Stimulated activated CD4-positive, alpha-beta T cell treated with anti-CD3 and anti-CD28 coated beads, TNF-alpha, amount 100 ng/mL, for 24 hours (primary cell): ENCODE results near the gene DGKB.
"Not testable (repeated sequence)": the region's sequence is repeated elsewhere in the genome, so short reads cannot be mapped to it uniquely, and the experiment has no call there.

Experiments
- DNase-seq, 3 experiments: peaks; one replicate each; pipeline ENCODE4 v3.0.0-alpha.2; 2020; ENCODE audit warnings: low read depth in 3 of 3

Gene DGKB

DNA sequence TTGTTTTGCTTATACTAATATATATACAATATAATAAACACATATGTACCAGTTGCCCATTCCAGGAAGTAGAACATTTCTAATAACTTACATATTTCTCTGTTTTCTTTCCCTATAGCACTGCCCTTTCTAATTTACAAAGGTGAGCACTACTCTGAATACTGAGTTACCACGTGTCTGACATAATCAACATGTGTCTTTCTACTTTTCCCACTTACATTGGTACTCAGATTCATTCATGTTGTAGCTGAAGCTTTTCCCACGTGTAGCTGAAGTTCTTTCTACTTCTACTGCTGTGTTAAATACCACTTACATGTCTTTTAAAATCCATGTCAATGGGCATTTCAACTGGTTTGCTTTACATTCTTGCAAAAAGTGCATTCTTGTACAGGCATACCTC is 317.3 kb downstream of the DGKB start:
- DNase-seq: no peak

DNA sequence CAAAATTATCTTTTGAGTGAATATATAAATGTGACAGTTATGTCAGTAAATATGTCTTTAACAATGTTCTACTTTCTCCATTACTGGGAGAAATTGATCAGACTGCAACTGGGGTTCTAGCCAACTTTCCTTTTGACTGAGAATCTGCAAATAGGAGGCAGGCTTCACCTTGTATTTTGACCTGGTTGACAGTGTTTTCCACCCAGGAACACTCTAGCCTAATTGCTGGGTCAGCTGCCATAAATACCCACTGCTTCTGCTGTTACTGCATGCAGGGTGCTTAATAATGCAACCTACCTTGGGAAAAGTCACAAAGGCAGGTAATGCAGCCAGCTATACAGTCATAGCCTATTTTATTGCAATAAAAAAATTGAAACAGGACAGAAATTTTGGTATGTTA is 319.0 kb downstream of the DGKB start:
- DNase-seq: no peak

DNA sequence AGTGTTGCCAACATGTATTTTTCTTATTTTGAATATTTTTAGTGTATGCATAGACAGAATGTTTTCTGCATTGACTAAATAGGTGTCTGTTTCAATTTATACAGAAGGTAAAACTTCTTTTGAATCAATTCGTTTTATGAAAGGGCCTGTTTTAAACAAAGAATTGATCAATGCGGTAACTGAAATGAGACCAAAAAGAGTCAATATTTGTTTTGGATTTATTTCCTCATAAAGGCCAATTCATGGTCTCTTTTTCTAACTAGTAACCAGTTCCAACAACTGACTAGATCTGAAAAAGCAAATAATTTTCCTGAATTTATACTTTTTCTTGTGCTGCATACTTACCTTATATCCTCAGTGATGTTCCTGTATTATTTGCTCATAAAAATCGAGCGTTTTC is 320.5 kb downstream of the DGKB start:
- DNase-seq: no peak

DNA sequence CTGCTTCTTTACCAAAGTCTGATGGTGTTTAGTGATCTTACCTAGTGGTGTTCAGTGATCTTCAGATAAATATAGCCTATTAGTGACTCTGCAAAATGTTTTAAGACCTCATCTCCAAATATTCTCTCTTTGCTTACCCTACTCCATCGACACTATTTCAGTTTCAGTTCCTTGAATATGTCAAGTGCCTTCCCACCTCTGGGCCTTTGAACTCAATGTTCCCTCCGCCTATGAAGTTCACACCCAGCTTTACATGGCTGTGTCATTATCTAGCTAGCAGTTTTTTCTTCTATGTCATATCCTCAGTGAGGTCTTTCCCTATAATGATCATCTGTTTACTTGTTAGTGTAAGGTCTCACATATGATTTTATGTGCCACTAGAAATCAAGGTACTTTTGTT is 322.6 kb downstream of the DGKB start:
- DNase-seq: no peak

DNA sequence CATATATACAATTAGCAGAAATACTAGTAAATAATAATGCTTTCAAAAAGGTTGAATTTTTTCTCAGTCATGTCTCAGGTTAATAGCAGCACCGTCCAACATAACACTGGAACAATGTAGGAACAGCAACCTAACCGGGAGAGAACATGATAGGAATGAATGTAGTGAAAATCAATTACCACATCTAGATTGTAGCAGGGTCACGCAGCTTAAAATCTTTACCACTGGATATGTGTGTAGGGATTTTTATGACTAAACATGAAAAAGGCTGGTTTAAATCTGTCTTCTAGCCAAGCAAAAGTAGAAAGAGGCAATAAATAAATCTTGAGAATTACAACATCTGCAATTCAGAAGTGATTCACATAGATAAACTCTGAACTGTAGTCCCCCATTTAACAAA is 326.0 kb downstream of the DGKB start:
- DNase-seq: no peak

DNA sequence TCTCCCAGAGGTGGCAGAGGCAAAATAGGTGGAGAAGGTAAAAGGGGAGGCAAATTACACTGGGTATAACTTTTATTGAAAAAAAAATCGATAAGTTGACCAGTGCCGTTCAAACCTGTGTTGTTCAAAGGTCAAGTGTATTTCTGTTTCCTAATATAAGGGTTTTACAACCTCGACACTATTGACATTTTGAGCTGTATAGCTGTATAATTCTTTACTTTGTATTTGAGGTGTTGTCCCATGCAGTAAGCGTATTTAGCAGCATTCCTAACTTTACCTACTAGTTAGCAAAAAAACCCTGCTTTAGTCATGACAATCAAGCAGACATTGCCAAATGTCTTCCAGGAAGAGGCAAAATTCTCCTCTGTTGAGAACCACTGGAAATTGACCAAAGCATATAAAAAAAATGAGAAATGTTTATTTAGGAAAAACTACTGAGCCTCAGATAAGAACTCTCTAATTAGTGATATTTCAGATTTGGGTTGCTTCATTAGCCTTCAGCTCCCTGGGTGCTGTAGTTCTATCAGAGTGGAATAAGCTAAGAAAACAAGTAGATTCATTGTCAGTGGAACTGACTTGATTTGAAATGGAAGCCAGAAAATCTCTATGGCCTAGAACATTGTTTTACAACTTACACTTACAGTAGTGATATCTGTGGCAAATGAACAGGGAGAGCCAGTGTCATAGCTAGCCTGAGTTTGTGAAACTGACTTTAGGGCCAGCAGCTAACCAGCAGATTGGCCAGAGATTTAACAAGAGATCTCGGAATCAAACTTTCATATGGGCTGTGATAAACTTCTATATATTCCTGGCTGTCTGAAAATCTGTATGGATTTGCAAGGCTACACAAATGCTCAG is 331.6 kb downstream of the DGKB start:
- DNase-seq: no peak

DNA sequence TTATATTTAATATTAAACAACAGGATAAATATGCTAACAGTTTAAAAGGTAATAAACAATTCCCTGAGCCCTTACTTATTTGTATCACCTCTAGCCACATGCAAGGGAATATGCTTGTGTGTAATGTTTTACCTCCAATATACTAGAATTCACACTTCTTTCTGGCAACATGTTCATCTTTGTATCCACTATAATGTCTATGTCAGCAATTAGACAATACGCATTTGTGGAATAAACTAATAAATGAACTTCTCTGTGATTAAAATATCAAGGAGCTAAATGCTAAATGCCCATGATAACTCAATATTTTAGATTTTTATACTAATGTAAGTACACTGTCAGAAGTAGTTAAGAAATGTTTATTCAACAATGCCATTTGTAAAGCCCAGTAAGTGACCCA is 350.5 kb downstream of the DGKB start:
- no peak for DNase-seq

DNA sequence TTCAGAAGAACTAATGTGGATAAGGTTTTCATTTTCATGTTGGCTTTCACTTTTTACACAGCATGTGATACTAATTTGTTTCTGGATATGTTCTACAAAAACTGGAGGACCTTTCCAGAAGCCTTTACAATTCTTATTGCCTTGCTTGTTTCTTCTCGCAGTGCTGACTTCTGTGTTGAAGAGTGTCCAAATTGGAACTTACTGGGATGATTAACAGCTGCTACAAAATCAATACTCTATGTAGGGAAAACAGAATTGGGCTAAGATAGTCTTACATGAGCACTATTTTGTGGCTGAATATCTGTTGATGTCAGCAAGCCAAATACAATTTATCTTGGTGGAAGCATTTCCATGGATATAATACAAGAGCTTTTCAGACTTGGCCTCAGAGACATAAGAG is 351.2 kb downstream of the DGKB start:
- DNase-seq: no peak

DNA sequence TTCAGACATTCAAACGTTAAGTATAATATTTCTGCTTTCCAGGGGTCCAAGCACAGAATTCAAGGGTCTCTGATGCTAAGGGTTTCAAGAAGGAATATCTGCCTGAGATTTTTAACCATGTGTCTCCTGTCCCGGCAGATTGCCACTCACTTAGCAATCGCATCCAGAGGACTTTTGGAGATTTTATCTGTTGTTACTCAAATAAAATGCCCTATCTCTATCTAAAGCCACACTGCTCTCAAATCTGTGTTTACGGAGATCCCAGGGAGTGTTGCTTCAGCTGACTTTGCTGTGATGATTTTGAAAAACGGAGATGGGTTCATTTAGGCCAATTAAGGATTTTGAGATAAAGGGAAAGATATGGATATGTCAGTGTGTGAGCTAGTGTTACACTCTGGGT is 359.9 kb downstream of the DGKB start:
- DNase-seq: no peak

DNA sequence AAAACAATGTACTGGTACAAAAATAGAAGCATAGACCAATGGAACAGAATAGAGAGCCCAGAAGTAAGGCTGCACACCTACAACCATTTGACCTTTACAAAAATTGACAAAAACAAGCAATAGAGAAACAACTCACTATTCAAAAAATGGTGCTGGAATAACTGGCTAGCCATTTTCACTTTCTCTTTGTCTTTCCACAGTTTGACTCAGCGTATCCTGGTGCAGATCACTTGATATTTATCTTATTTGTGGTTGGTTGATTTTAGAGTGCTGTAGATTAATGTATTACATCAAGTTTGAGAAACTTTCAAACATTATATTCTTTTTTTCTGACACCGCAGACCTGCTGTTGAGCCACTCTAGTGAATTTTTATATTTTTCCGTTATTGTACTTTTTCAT is 381.4 kb downstream of the DGKB start:
- no peak for DNase-seq

DNA sequence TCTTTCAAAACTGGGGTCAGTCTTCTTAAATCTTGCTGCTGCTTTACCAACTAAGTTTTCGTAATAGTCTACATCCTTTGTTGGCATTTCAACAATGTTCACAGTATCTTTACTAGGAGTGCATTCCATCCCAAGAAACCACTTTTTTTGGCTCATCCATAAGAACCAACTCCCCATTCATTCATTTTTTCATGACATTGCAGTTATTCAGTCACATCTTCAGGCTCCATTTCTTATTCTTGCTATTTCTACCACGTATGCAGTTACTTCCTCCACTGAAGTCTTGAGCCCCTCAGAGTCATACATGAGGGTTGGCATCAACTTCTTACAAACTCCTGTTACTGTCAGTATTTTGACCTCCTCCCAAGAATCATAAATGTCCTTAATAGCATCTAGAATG is 392.3 kb downstream of the DGKB start:
- no peak for DNase-seq

DNA sequence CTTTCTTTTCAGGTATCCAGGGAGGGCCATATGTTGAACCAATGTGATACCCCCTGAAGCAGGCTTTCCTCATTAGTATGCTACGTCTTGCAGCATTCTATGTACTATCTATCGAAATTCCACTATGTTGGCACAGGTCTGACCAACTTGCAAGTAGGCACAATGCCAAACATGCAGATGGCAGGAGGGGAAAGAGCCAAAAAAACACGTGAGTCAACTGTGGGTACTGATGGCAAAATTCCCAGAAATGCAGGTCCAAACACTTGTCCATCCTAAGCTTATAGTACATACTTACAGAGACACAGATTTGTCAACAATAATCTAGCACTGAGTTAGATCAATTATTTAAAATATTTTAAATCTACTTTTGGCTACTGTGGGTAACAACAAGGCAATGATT is 394.9 kb downstream of the DGKB start:
- DNase-seq: no peak

DNA sequence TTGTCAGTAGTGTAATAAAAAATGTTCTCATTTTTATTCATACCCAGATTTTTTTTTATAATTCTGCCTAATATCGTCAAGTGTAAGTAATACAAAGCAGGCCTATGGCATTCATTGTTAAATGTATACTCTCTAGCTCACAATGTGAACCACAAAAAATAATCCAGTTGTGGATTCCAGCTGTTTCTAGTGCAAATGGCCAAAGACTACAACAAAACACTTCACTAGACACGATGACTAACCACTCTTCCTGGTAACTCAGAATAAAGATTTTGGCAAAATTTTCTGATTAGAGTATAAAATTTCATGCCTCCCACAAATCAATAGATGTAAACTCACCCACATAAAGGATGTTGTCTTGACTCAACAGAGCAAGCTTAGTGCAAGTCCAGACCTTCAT is 396.6 kb downstream of the DGKB start:
- no peak for DNase-seq

DNA sequence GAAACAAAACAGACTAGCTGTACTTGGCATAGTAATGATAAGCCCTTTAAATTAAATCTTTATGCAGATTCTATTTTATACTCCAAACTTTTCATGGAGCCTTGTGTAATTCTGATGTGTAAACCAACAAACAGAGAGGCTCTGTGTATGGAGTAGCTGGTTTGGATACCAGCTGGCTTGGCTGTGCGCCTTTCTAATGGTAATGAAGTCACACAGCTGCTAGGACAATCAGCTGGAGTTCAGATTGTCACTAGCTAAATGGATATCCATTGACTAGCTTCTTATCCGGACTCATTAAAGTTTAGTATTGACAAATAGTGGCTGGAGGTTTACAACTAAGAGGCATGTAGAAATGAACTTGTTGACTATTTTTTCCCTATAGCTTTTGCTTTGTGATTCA is 398.4 kb downstream of the DGKB start:
- no peak for DNase-seq

DNA sequence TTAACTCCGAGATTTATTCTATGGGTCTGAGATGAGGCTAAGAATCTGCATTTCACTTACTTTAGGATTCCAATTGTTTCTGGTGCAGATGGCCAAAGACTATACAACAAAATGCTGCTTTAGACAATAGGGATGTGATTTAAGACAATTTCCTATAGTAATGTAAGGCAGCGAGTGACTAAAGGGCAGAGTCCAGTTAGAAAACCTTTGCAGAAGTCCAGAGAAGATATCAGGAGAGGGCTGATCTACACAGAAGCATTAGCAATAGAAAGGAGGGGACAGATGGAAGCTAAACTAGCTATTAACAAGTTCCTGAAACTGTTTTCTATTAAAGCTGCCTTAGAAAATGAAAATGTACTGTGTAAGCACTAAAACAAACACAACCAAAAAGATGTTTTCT is 398.9 kb downstream of the DGKB start:
- DNase-seq: no peak

DNA sequence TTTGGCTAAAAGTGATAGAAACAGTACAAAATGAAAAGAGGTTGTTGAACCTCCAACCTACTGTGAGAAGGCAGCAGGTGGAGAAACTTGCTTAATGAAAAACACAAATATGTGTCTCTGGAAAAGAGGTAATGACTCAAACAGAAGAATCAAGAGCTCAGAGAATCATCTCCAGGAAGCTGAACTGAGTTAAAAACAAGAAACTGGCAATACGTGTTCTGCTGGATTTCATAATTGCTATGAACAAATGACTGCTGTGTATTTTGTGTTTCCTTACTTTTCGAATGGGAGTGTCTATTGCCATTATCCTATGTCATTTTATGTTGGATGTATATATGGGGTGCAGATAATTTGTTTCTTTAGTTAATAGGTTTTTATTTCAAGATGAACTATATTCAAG is 401.1 kb downstream of the DGKB start:
- no peak for DNase-seq

DNA sequence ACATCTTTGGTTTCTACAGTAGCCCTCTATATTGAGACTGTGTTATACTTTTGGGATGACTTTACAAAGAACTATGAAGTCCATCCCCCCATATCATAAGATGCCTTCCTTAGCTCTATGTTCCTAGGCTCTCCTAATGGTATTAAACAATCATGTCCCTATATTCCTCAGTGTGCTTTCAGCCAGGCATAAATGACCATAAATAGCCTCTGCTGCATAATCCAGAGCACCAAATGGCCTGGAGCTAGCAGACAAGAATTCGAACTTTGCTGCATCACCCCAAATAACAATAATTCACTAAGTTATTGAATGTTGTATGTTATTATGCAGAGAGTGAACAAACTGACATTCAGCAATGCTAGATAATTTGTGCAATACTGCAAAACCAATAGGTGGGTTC is 405.2 kb downstream of the DGKB start:
- DNase-seq: no peak

DNA sequence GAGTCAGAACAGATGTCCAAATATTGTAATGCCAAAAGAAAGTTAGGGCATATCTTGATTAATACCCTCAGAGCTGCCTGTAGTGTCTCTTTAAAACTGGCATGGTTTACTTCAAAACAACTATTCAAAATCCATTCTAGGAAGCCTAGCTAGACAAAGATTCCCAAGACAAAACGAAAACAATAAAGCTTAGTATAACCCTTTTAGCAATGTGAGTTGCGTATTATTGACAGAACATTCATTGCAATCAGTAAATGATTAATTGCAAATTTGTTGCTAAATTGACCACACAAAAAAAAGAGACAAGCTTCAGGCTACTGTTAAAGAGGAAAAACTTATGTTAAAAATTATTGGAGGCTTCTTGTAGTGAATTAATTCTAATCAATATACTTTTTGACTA is 406.9 kb downstream of the DGKB start:
- DNase-seq: no peak

DNA sequence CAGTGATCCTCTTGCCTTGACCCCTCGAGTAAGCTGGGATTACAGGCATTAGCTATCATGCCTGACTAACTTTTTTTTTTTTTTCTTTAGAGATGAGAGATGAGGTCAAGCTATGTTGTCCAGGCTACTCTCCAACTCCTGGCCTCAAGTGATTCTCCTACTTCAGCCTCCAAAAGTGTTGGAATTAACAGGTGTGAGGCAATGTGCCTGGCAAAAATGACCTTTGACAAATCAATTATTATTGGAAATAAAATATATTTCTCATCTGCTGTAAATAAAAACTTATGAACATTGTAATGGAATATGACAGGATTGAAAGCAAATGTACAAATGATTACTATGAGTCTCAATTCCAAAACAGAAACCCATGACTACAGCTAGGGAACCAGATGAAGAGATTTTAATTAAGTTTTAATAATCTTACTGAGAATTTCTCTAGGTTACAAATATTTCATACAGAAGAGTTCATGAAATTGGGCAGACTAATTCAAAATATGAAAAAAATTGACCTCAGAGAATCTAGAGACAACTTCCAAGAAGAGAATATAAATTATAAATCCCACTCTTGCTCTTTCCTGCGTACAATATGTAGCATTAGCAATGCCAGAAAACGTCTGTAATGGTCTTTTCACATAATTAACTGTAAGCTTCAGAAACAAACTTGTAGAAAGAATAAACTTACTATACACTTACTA is 414.7 kb downstream of the DGKB start:
- no peak for DNase-seq

DNA sequence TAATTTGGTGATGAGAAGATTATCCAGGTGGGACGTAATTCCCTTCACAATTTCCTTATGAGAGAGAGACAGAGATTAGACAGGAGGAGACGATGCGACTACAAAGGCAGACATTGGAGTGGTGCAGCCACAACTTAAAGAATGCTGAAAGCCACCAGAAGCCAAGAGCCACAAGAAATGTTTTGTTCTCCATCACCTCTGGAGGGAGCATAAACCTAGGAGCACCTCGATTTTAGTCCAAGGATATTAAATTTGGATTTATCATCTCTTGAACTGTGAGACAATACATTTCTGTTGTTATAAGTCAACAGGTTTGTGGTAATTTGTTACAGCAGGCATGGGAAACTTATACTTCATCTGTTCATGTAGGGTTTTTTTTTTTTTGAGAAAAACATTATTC is 418.9 kb downstream of the DGKB start:
- no peak for DNase-seq

DNA sequence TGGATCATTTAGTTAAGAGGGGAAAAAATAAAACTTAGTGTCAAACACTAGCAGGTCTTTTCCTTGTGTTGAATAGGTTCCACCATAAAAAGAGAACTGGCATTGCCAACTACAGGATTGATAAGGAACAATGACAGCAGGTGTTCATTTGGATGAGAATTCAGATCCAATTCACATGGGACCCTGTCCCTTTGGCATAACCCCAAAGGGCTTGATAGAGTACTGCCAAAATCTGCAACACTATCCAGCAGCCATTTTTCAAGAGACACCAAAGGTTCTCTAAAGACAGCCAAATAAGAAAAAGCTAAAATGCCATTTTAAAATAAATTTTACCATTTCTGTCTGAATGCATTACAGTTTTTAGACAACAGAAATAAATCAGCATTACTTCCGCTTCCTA is 422.3 kb downstream of the DGKB start:
- DNase-seq: no peak

DNA sequence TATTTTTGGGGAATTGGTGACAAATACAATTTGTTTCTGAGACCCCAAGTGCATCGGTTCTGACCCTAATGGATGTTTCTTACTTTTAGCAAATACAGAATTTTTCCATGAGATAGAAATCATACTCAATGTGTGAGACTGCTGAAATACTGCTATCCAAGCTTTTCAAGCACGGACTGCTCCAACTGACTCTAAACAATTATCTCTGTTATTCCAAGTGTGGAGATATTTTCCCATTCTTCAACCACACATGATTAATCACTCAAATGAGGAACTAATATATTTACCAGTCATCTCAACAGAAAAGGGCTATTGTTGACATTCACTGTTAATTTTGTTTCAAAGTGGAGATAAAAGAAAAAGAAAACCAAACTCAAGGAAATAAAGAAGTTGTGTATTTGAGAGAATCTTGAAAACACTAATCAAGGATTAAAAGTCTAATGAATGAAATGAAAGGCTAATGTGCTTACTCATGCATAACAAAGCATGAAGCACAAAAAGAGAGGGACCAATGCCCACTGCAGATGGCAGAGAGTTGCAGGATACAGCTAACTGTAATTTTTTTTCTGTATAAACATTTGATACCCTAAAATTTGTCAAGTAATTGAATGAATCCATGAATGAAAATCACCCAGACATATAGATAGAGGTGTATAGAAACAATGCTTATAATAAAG is 423.6 kb downstream of the DGKB start:
- DNase-seq: no peak

DNA sequence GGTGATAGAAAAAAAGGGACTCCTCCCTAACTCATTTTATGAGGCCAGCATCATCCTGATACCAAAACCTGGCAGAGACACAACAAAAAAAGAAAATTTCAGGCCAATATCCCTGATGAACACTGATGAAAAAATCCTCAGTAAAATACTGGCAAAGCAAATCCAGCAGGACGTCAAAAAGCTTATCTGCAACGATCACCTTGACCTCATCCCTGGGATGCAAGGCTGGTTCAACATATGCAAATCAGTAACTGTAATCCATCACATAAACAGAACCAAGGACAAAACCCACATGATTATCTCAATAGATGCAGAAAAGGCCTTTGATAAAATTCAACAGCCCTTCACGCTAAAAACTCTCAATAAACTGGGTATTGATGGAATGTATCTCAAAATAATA is 440.8 kb downstream of the DGKB start:
- DNase-seq: not testable (repeated sequence)
